ENCODE results near the gene KLHL3.

KLHL3 gene

GRCh38 chr5:137734962-137735554 is 831 bp downstream of the KLHL3 start:
- Histone ChIP-seq H2AFZ (ENCODE audit: low read length) (no peak overlapping the region), H3F3A (ENCODE audit: insufficient read depth, low read length) (no peaks in the 10 kb centered on the region), H3K9me3 (ENCODE audit: low read length) (no peaks in the 10 kb centered on the region), H3K79me2 (ENCODE audit: insufficient read depth, low read length) (no peaks in the 10 kb centered on the region), H3K36me3 (ENCODE audit: insufficient read depth, low read length) (no peaks in the 10 kb centered on the region), H3K4me2 (ENCODE audit: low read length) (no peak overlapping the region), H3K9ac (ENCODE audit: low read length) (no peak overlapping the region), H3K4me1 (ENCODE audit: insufficient read depth, low read length, severe bottlenecking) (no peaks in the 10 kb centered on the region), H3K27ac (ENCODE audit: low read depth, low read length, poor library complexity, severe bottlenecking) (no peak overlapping the region), H3K4me3 (ENCODE audit: low read depth, low read length, poor library complexity, severe bottlenecking) (no peak overlapping the region), H4K20me1 (ENCODE audit: insufficient read depth, low read length) (no peaks in the 10 kb centered on the region), H3K9me2 (ENCODE audit: low read depth, low read length) (no peaks in the 10 kb centered on the region), H3K27me3 (ENCODE audit: insufficient read depth, low read length) (peaks cover 5% of the 10 kb centered on the region; the same call in 1 of the 2 replicates)
- no peak for TF ChIP-seq EZH2 (IDR thresholded peaks at IDR 0.05; ENCODE audit: borderline replicate concordance, low read length)
- TF ChIP-seq, protein P1, sequence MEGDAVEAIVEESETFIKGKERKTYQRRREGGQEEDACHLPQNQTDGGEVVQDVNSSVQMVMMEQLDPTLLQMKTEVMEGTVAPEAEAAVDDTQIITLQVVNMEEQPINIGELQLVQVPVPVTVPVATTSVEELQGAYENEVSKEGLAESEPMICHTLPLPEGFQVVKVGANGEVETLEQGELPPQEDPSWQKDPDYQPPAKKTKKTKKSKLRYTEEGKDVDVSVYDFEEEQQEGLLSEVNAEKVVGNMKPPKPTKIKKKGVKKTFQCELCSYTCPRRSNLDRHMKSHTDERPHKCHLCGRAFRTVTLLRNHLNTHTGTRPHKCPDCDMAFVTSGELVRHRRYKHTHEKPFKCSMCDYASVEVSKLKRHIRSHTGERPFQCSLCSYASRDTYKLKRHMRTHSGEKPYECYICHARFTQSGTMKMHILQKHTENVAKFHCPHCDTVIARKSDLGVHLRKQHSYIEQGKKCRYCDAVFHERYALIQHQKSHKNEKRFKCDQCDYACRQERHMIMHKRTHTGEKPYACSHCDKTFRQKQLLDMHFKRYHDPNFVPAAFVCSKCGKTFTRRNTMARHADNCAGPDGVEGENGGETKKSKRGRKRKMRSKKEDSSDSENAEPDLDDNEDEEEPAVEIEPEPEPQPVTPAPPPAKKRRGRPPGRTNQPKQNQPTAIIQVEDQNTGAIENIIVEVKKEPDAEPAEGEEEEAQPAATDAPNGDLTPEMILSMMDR (IDR thresholded peaks at IDR 0.05; ENCODE audit: low read length): no peak

DNA sequence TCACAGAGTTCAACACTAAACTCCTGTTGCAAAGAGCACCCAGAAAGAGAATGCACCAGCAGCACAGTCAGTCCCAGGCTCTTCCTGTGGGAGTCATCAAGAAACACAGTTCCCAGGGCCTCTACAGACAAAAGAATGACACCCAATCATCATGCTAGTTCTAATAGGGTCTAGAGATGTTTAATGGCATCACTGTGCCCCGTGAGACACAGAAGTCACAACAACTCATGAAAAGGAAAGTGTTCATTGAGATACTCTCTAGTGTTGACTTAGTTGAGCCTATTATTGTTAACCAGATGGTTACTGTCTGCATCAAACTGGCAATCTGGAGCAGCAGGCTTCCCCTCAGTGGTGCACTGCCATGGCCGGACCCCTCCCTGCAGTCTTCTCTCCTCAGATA is 1.6 kb downstream of the KLHL3 start:
- Histone ChIP-seq H3K9me2 (ENCODE audit: low read depth, low read length) (no peaks in the 10 kb centered on the region), H3K9me3 (ENCODE audit: low read length) (no peaks in the 10 kb centered on the region), H3K4me1 (ENCODE audit: insufficient read depth, low read length, severe bottlenecking) (no peaks in the 10 kb centered on the region), H3K27ac (ENCODE audit: low read depth, low read length, poor library complexity, severe bottlenecking) (no peak overlapping the region), H2AFZ (ENCODE audit: low read length) (no peak overlapping the region), H3K4me2 (ENCODE audit: low read length) (no peak overlapping the region), H3K4me3 (ENCODE audit: low read depth, low read length, poor library complexity, severe bottlenecking) (no peak overlapping the region), H3F3A (ENCODE audit: insufficient read depth, low read length) (no peaks in the 10 kb centered on the region), H4K20me1 (ENCODE audit: insufficient read depth, low read length) (no peaks in the 10 kb centered on the region), H3K9ac (ENCODE audit: low read length) (no peak overlapping the region), H3K27me3 (ENCODE audit: insufficient read depth, low read length) (peaks cover 5% of the 10 kb centered on the region; the same call in 1 of the 2 replicates), H3K36me3 (ENCODE audit: insufficient read depth, low read length) (no peaks in the 10 kb centered on the region), H3K79me2 (ENCODE audit: insufficient read depth, low read length) (no peaks in the 10 kb centered on the region)
- TF ChIP-seq, protein P1 (IDR thresholded peaks at IDR 0.05; ENCODE audit: low read length): no peak

- H3K27me3 ChIP-seq (ENCODE audit: insufficient read depth, low read length): peaks cover 5% of the 10 kb centered on the region; the same call in 1 of the 2 replicates
- no peak overlapping the region for H2AFZ ChIP-seq (ENCODE audit: low read length)
- no peaks in the 10 kb centered on the region for H3K9me2 ChIP-seq (ENCODE audit: low read depth, low read length)
- no peaks in the 10 kb centered on the region for H3F3A ChIP-seq (ENCODE audit: insufficient read depth, low read length)
- H3K27ac ChIP-seq (ENCODE audit: low read depth, low read length, poor library complexity, severe bottlenecking): no peak overlapping the region
- H3K4me1 ChIP-seq (ENCODE audit: insufficient read depth, low read length, severe bottlenecking): no peaks in the 10 kb centered on the region
- no peak for TF ChIP-seq EZH2 (IDR thresholded peaks at IDR 0.05; ENCODE audit: borderline replicate concordance, low read length)
- TF ChIP-seq, protein P1 (IDR thresholded peaks at IDR 0.05; ENCODE audit: low read length): no peak
- no peak overlapping the region for H3K9ac ChIP-seq (ENCODE audit: low read length)
- H3K79me2 ChIP-seq (ENCODE audit: insufficient read depth, low read length): no peaks in the 10 kb centered on the region
- H3K9me3 ChIP-seq (ENCODE audit: low read length): no peaks in the 10 kb centered on the region
- no peaks in the 10 kb centered on the region for H4K20me1 ChIP-seq (ENCODE audit: insufficient read depth, low read length)
- H3K36me3 ChIP-seq (ENCODE audit: insufficient read depth, low read length): no peaks in the 10 kb centered on the region
- no peak overlapping the region for H3K4me2 ChIP-seq (ENCODE audit: low read length)
- no peak overlapping the region for H3K4me3 ChIP-seq (ENCODE audit: low read depth, low read length, poor library complexity, severe bottlenecking)
Measured at GRCh38 chr5:137733922-137734321, 2.0 kb downstream of the KLHL3 start.

Data from OCI-LY1 (cell line).